Smooth muscle cell (in vitro differentiated cells): ENCODE data around the gene DDR2. TPM values are rescaled to one million over a fixed set of nuclear protein-coding genes. Genes with fewer than 3 reads are reported as not detected.

ENCODE experiments used
- DNase-seq: peaks from one replicate; lab custom pipeline; 2025; ENCODE audit not compliant: unreplicated experiment; lab: John Stamatoyannopoulos, UW
- H2AFZ ChIP-seq: fragments of 200-600 bp; sonication (generic); 2 replicates; pipeline ENCODE4 v1.6.0; 2016; ENCODE audit warnings: antibody characterized with exemption, low read depth, mild to moderate bottlenecking
- H3F3A ChIP-seq: fragments of 200-600 bp; sonication (generic); 2 replicates; pipeline ENCODE4 v1.6.0; 2017; ENCODE audit warnings: antibody characterized with exemption, low read depth
- H3K27ac ChIP-seq: fragments of 200-600 bp; sonication (generic); 2 replicates; pipeline ENCODE4 v1.5.1; 2016; ENCODE audit warnings: low read depth, mild to moderate bottlenecking
- H3K27me3 ChIP-seq: fragments of 200-600 bp; sonication (generic); 2 replicates; pipeline ENCODE4 v1.6.1; 2016; ENCODE audit warnings: low read depth, mild to moderate bottlenecking
- H3K36me3 ChIP-seq: fragments of 200-600 bp; sonication (generic); 2 replicates; pipeline ENCODE4 v1.5.1; 2016; ENCODE audit warnings: low read depth
- H3K4me1 ChIP-seq: fragments of 200-600 bp; sonication (generic); 2 replicates; pipeline ENCODE4 v1.5.1; 2016; ENCODE audit warnings: low read depth
- H3K4me2 ChIP-seq: fragments of 200-600 bp; sonication (generic); 2 replicates; pipeline ENCODE4 v1.6.0; 2016; ENCODE audit warnings: mild to moderate bottlenecking
- H3K4me3 ChIP-seq: fragments of 200-600 bp; sonication (generic); 2 replicates; pipeline ENCODE4 v1.5.1; 2016; ENCODE audit warnings: mild to moderate bottlenecking
- H3K79me2 ChIP-seq: fragments of 200-600 bp; sonication (generic); 2 replicates; pipeline ENCODE4 v1.6.0; 2016; ENCODE audit warnings: low read depth, mild to moderate bottlenecking
- H3K9ac ChIP-seq: fragments of 200-600 bp; sonication (generic); 2 replicates; pipeline ENCODE4 v1.6.0; 2016; ENCODE audit warnings: low read depth
- H3K9me3 ChIP-seq: fragments of 200-600 bp; sonication (generic); replicated peaks from 2 replicates; pipeline ENCODE4 v1.5.1; 2016; ENCODE audit warnings: low read depth
- H4K20me1 ChIP-seq: fragments of 200-600 bp; sonication (generic); 2 replicates; pipeline ENCODE4 v1.6.0; 2016; ENCODE audit warnings: low read depth
- WGBS: methylation state at CpG from one replicate; pipeline ENCODE4 v1.1.7; 2016; ENCODE audit warnings: low lambda C conversion rate; 5-methylcytosine and 5-hydroxymethylcytosine counted together
- polyA plus RNA-seq: library from polyadenylated mRNA; unstranded; fragments of >200 nt; fragmentation: Nextera tagmentation; extraction: Ambion mirVana; gene quantifications from 2 replicates; pipeline ENCODE4 v1.2.1, GENCODE V29; 2016
- total RNA-seq: library from RNA; depleted of rRNA; stranded (reverse); fragments of >200 nt; gene quantifications from 2 replicates; pipeline ENCODE4 v1.2.3, GENCODE V29; 2014
- TF ChIP-seq, protein P1 (sequence below): fragments of 200-600 bp; sonication (generic); IDR thresholded peaks from 2 replicates; pipeline ENCODE4 v1.5.1; 2017; ENCODE audit warnings: borderline replicate concordance, mild to moderate bottlenecking, antibody characterized with exemption; ENCODE audit not compliant: insufficient read depth, poor library complexity, severe bottlenecking

DDR2 gene
- total and polyA plus RNA-seq, 2 experiments from 2014 or later, result 13.3 to 24.5 TPM

DNA sequence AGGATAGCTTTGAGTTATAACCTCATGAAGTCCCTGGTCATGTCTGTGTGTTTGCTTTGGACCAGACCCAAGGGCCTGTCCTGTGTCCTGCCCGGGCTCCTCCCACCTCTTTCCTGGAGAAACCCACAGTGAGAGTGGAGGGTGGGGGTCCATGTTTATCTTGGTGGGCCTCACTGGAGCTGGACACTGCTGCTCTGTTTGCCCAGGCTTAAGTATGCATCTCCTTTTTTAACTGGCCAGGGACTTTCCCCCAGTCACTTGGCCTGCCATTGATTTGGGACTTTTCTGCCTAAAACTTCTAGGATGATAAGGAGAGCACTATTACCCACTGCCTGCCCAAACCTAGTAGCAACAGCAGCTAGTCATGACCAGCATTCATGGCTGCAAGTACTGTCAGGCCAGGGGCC is 49.8 kb downstream of the DDR2 start:
- Histone ChIP-seq H3K4me1 (no peaks in the 10 kb centered on the region), H3K27me3 (no peaks in the 10 kb centered on the region), H4K20me1 (peaks cover 46% of the 10 kb centered on the region), H3K4me2 (no peak overlapping the region), H2AFZ (no peak overlapping the region), H3K9me3 (no peaks in the 10 kb centered on the region), H3F3A (peaks cover 3% of the 10 kb centered on the region), H3K79me2 (peaks cover 16% of the 10 kb centered on the region), H3K27ac (no peak overlapping the region), H3K36me3 (no peaks in the 10 kb centered on the region), H3K4me3 (no peak overlapping the region), H3K9ac (no peak overlapping the region)
- TF ChIP-seq, protein P1, sequence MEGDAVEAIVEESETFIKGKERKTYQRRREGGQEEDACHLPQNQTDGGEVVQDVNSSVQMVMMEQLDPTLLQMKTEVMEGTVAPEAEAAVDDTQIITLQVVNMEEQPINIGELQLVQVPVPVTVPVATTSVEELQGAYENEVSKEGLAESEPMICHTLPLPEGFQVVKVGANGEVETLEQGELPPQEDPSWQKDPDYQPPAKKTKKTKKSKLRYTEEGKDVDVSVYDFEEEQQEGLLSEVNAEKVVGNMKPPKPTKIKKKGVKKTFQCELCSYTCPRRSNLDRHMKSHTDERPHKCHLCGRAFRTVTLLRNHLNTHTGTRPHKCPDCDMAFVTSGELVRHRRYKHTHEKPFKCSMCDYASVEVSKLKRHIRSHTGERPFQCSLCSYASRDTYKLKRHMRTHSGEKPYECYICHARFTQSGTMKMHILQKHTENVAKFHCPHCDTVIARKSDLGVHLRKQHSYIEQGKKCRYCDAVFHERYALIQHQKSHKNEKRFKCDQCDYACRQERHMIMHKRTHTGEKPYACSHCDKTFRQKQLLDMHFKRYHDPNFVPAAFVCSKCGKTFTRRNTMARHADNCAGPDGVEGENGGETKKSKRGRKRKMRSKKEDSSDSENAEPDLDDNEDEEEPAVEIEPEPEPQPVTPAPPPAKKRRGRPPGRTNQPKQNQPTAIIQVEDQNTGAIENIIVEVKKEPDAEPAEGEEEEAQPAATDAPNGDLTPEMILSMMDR, result no peak
- WGBS, result 53% methylated on average over 1 of the region's 1 CpG
- DNase-seq, result no peak

DNA sequence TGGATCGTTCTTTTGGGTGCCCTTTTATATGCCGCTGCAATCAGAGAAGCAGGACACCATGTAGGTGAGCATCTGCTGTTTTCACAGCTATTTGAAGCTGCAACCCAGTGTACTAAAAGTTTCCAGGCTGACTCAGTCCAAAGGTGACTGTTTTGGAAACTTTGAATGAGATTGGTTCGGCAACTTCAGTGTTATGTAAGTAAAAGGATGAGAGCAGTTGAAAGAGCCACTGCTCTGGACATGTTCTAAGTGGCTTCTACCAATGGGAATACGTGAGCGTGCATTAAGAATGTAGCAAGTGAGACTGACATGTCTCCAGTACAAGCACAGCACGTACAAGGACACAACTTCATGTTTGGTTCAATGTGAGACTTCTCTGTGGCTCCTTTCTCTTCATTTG is 55.6 kb downstream of the DDR2 start:
- no peak overlapping the region for H3K9ac ChIP-seq
- H4K20me1 ChIP-seq, result peaks cover 54% of the 10 kb centered on the region
- H3K9me3 ChIP-seq, result no peaks in the 10 kb centered on the region
- no peak overlapping the region for H2AFZ ChIP-seq
- 84% methylated on average over 6 of the region's 6 CpGs for WGBS
- H3F3A ChIP-seq, result no peaks in the 10 kb centered on the region
- DNase-seq, result no peak
- peaks cover 16% of the 10 kb centered on the region for H3K4me1 ChIP-seq
- no peak overlapping the region for H3K4me3 ChIP-seq
- peaks cover 9% of the 10 kb centered on the region for H3K79me2 ChIP-seq
- no peaks in the 10 kb centered on the region for H3K36me3 ChIP-seq
- TF ChIP-seq, protein P1, result no peak
- H3K4me2 ChIP-seq, result no peak overlapping the region
- H3K27ac ChIP-seq, result no peak overlapping the region
- no peaks in the 10 kb centered on the region for H3K27me3 ChIP-seq

DNA sequence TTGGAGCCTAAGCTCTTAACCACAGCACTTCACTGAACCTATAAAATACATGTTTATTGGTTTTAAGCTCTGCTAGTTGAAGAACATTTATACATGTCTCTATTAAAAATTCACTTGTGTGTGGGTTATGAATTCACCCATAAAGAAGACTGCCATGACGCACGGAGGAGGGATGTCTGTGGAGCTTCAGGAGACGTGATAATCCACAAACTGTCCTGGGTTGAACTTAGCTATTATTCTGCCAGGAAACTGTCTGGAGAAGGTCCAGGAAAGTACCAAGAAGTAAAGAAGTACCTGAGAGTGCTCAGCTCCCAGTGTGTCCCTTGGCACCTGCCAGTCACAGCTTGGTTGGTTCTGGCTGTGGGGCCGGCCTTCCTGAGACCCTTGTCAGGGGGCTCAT is 56.3 kb downstream of the DDR2 start:
- Histone ChIP-seq H3K27ac (no peak overlapping the region), H3K36me3 (no peaks in the 10 kb centered on the region), H3K27me3 (no peaks in the 10 kb centered on the region), H3K9me3 (no peaks in the 10 kb centered on the region), H3K4me3 (no peak overlapping the region), H3K9ac (no peak overlapping the region), H3K79me2 (peaks cover 9% of the 10 kb centered on the region), H4K20me1 (peaks cover 48% of the 10 kb centered on the region), H2AFZ (no peak overlapping the region), H3K4me1 (peaks cover 16% of the 10 kb centered on the region), H3F3A (no peaks in the 10 kb centered on the region), H3K4me2 (no peak overlapping the region)
- no peak for DNase-seq
- TF ChIP-seq, protein P1, result no peak
- 87% methylated on average over 4 of the region's 4 CpGs for WGBS

- 94% methylated on average over 5 of the region's 5 CpGs for WGBS
- Histone ChIP-seq H3K27ac (no peak overlapping the region), H4K20me1 (peaks cover 45% of the 10 kb centered on the region), H3K36me3 (no peaks in the 10 kb centered on the region), H3K4me1 (peaks cover 16% of the 10 kb centered on the region), H3K9me3 (no peaks in the 10 kb centered on the region), H3K4me2 (no peak overlapping the region), H3F3A (no peaks in the 10 kb centered on the region), H3K79me2 (peaks cover 9% of the 10 kb centered on the region), H3K4me3 (no peak overlapping the region), H2AFZ (no peak overlapping the region), H3K27me3 (no peaks in the 10 kb centered on the region), H3K9ac (no peak overlapping the region)
- TF ChIP-seq, protein P1, result no peak
- no peak for DNase-seq
Measured at GRCh38 chr1:162688931-162689330, 56.7 kb downstream of the DDR2 start.
